ENCODE results near the gene VTI1A. TPM values are rescaled to one million over a fixed set of nuclear protein-coding genes. Genes with fewer than 3 reads are reported as not detected.

VTI1A gene
- total and polyA plus RNA-seq, 4 donors, result 5.5 to 26.9 (median 13.1) TPM

DNA sequence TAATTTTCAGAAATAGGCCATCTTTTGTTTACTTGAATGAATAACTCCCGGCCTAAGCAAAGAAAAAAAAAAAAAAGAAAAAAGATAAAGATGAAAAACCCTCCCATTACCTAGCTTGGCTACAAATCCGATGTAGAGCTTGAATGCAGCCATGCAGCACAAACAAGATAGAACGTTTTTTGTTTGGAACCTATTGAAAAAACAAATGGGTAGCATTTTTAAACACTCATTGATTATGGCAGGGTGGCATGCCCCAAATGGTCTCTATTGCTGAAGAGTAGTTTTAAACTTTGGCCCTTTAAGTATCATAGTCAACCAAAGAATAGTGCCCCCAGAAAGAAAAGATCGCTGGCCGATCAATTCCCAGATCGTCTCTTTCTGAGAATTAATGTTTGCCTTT lies 84.4 kb downstream of the VTI1A start:
- Histone ChIP-seq H3K27ac (ENCODE audit: low read depth in 1 of 2, low read length in 2 of 2) (no peak overlapping the region), H3K4me3 (ENCODE audit: low read depth in 1 of 3, low read length in 3 of 3) (no peak overlapping the region), H3K9ac (ENCODE audit: low read depth in 1 of 2, low read length in 2 of 2) (no peak overlapping the region), H3K36me3 (ENCODE audit: control insufficient read depth in 4 of 4, insufficient read depth in 3 of 4, low read depth in 1 of 4, low read length in 3 of 4) (no peaks in the 10 kb centered on the region), H3K9me3 (ENCODE audit: control insufficient read depth in 4 of 4, low read length in 3 of 4) (no peaks in the 10 kb centered on the region), H3K4me1 (ENCODE audit: control insufficient read depth in 4 of 4, insufficient read depth in 4 of 4, low read length in 3 of 4) (peaks cover 0 to 4% (median 3%) of the 10 kb centered on the region in 4 donors), H3K27me3 (ENCODE audit: control insufficient read depth in 4 of 4, insufficient read depth in 4 of 4, low read length in 3 of 4) (no peaks in the 10 kb centered on the region)
- WGBS, result 90% methylated on average over 6 of the region's 6 CpGs
- no peak for TF ChIP-seq NR2F2 (IDR thresholded peaks at IDR 0.05)
- TF ChIP-seq HNF4A (conservative IDR thresholded peaks at IDR 0.05), result no peak
- no peak for TF ChIP-seq ZBTB33 (IDR thresholded peaks at IDR 0.05)
- no peak for TF ChIP-seq YY1 (IDR thresholded peaks at IDR 0.05)
- no peak for TF ChIP-seq RXRA (IDR thresholded peaks at IDR 0.05)
- no peak for TF ChIP-seq TAF1 (conservative IDR thresholded peaks at IDR 0.05)
- TF ChIP-seq RAD21 (IDR thresholded peaks at IDR 0.05), result no peak
- DNase-seq (ENCODE audit: low spot score), result no peak

GRCh38 chr10:112532189-112532588 lies 85.2 kb downstream of the VTI1A start:
- Histone ChIP-seq H3K27me3 (ENCODE audit: control insufficient read depth in 4 of 4, insufficient read depth in 4 of 4, low read length in 3 of 4) (no peaks in the 10 kb centered on the region), H3K9ac (ENCODE audit: low read depth in 1 of 2, low read length in 2 of 2) (no peak overlapping the region), H3K9me3 (ENCODE audit: control insufficient read depth in 4 of 4, low read length in 3 of 4) (no peaks in the 10 kb centered on the region), H3K4me1 (ENCODE audit: control insufficient read depth in 4 of 4, insufficient read depth in 4 of 4, low read length in 3 of 4) (peaks cover 0 to 4% (median 3%) of the 10 kb centered on the region in 4 donors), H3K36me3 (ENCODE audit: control insufficient read depth in 4 of 4, insufficient read depth in 3 of 4, low read depth in 1 of 4, low read length in 3 of 4) (no peaks in the 10 kb centered on the region), H3K27ac (ENCODE audit: low read depth in 1 of 2, low read length in 2 of 2) (no peak overlapping the region), H3K4me3 (ENCODE audit: low read depth in 1 of 3, low read length in 3 of 3) (no peak overlapping the region)
- TF ChIP-seq SP1 (IDR thresholded peaks at IDR 0.05) (no peak), JUND (IDR thresholded peaks at IDR 0.05) (no peak), YY1 (IDR thresholded peaks at IDR 0.05) (no peak), RXRA (IDR thresholded peaks at IDR 0.05) (no peak), HNF4A (conservative IDR thresholded peaks at IDR 0.05) (no peak), RAD21 (IDR thresholded peaks at IDR 0.05) (no peak), EGR1 (IDR thresholded peaks at IDR 0.05; ENCODE audit: low read depth in 2 of 2) (no peak), FOXA2 (IDR thresholded peaks at IDR 0.05) (no peak), MAX (IDR thresholded peaks at IDR 0.05) (no peak), HNF4G (IDR thresholded peaks at IDR 0.05) (no peak), GABPA (IDR thresholded peaks at IDR 0.05 in 1 of 2, conservative IDR thresholded peaks at IDR 0.05 in 1 of 2) (no peak)
- TF ChIP-seq, protein P1, sequence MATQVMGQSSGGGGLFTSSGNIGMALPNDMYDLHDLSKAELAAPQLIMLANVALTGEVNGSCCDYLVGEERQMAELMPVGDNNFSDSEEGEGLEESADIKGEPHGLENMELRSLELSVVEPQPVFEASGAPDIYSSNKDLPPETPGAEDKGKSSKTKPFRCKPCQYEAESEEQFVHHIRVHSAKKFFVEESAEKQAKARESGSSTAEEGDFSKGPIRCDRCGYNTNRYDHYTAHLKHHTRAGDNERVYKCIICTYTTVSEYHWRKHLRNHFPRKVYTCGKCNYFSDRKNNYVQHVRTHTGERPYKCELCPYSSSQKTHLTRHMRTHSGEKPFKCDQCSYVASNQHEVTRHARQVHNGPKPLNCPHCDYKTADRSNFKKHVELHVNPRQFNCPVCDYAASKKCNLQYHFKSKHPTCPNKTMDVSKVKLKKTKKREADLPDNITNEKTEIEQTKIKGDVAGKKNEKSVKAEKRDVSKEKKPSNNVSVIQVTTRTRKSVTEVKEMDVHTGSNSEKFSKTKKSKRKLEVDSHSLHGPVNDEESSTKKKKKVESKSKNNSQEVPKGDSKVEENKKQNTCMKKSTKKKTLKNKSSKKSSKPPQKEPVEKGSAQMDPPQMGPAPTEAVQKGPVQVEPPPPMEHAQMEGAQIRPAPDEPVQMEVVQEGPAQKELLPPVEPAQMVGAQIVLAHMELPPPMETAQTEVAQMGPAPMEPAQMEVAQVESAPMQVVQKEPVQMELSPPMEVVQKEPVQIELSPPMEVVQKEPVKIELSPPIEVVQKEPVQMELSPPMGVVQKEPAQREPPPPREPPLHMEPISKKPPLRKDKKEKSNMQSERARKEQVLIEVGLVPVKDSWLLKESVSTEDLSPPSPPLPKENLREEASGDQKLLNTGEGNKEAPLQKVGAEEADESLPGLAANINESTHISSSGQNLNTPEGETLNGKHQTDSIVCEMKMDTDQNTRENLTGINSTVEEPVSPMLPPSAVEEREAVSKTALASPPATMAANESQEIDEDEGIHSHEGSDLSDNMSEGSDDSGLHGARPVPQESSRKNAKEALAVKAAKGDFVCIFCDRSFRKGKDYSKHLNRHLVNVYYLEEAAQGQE (IDR thresholded peaks at IDR 0.05), result no peak
- no peak for DNase-seq (ENCODE audit: low spot score)
- 70% methylated on average over 6 of the region's 6 CpGs for WGBS

All from liver (tissue), 9 donors.